Measurements from ENCODE around the gene ARFRP1. TPM values are rescaled to one million over a fixed set of nuclear protein-coding genes. Genes with fewer than 3 reads are reported as not detected.

Gene ARFRP1
- total and polyA plus RNA-seq, 2 of the 13 experiments (the other 11 are each of a cell fraction or from before 2014, with no cell fraction given): 32.0 to 51.1 TPM

DNA sequence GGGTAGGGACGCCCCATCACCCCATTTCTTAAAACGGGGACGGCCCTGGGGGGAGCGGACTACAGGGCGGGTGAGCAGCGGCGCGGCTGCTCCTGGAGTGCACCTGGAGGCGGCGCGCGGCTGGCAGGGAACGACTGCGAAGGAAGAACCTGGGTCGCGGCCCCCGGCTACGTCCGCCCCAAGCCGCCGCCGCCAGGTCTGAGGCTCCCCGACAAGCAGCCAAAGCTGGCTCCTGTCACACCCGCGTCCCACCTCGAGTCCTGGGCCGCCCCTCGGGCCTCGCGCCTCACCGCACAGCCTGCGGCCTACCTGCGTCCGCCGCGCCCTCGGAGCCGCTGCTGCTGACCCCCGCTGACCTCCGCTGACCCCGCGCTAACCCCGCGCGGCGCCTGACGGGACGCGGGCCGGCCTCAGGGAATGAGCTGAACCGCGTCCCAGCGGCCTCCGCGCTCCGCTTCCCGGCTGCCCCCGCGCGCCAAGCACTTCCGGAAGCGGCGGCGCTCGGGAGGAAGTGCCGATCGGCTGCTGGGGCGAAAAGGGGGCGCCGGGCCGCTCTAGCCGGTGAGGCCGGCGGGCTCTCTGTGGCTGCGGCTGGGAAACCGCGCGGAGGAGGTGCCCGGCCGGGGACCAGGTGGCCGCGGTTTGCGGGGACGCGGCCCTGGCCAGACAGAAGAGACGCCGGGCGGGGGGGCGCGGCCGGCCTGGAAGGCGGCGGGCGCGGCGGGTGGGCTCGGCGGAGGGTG lies at the start of gene ARFRP1, which contains the start of gene ZGPAT (continued):
- TF ChIP-seq PRDM15 (CRISPR knock-in tag; IDR thresholded peaks at IDR 0.05) (peak; percentile 66), ZNF644 (CRISPR knock-in tag; IDR thresholded peaks at IDR 0.05; ENCODE audit: low read depth) (0 out of 2 replicates have a peak, but pooled peaks have one; percentile 21), NR3C1 (CRISPR knock-in tag; IDR thresholded peaks at IDR 0.05) (no peak), ZNF292 (CRISPR knock-in tag; IDR thresholded peaks at IDR 0.05; ENCODE audit: borderline replicate concordance, low read depth) (no peak), ZNF556 (CRISPR knock-in tag; IDR thresholded peaks at IDR 0.05; ENCODE audit: borderline replicate concordance) (peak; percentile 88; the same call in 1 of the 2 replicates), ZNF782 (CRISPR knock-in tag; IDR thresholded peaks at IDR 0.05; ENCODE audit: borderline replicate concordance) (peak; percentile 64; the same call in 1 of the 2 replicates), ZNF468 (CRISPR knock-in tag; IDR thresholded peaks at IDR 0.05) (peak; percentile 89), ZNF275 (CRISPR knock-in tag; IDR thresholded peaks at IDR 0.05; ENCODE audit: borderline replicate concordance) (peak; percentile 79), ZNF343 (CRISPR knock-in tag; IDR thresholded peaks at IDR 0.05) (no peak), ZNF607 (CRISPR knock-in tag; IDR thresholded peaks at IDR 0.05; ENCODE audit: borderline replicate concordance) (peak; percentile 93), HMG20A (CRISPR knock-in tag; IDR thresholded peaks at IDR 0.05; ENCODE audit: borderline replicate concordance) (no peak; the same call in 1 of the 2 replicates), FOSL1 (CRISPR knock-in tag; IDR thresholded peaks at IDR 0.05; ENCODE audit: borderline replicate concordance) (peak; percentile 51; the same call in 1 of the 2 replicates), ZNF709 (CRISPR knock-in tag; IDR thresholded peaks at IDR 0.05) (peak; percentile 98)
- TF ChIP-seq, protein P1, sequence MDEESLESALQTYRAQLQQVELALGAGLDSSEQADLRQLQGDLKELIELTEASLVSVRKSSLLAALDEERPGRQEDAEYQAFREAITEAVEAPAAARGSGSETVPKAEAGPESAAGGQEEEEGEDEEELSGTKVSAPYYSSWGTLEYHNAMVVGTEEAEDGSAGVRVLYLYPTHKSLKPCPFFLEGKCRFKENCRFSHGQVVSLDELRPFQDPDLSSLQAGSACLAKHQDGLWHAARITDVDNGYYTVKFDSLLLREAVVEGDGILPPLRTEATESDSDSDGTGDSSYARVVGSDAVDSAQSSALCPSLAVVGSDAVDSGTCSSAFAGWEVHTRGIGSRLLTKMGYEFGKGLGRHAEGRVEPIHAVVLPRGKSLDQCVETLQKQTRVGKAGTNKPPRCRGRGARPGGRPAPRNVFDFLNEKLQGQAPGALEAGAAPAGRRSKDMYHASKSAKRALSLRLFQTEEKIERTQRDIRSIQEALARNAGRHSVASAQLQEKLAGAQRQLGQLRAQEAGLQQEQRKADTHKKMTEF (CRISPR knock-in tag; IDR thresholded peaks at IDR 0.05): peak; percentile 95; the same call in 1 of the 2 replicates
- TF ChIP-seq, protein P2, sequence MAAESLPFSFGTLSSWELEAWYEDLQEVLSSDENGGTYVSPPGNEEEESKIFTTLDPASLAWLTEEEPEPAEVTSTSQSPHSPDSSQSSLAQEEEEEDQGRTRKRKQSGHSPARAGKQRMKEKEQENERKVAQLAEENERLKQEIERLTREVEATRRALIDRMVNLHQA (CRISPR knock-in tag; IDR thresholded peaks at IDR 0.05): no peak
- TF ChIP-seq, protein P3, sequence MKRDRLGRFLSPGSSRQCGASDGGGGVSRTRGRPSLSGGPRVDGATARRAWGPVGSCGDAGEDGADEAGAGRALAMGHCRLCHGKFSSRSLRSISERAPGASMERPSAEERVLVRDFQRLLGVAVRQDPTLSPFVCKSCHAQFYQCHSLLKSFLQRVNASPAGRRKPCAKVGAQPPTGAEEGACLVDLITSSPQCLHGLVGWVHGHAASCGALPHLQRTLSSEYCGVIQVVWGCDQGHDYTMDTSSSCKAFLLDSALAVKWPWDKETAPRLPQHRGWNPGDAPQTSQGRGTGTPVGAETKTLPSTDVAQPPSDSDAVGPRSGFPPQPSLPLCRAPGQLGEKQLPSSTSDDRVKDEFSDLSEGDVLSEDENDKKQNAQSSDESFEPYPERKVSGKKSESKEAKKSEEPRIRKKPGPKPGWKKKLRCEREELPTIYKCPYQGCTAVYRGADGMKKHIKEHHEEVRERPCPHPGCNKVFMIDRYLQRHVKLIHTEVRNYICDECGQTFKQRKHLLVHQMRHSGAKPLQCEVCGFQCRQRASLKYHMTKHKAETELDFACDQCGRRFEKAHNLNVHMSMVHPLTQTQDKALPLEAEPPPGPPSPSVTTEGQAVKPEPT (CRISPR knock-in tag; IDR thresholded peaks at IDR 0.05; ENCODE audit: low read depth): peak; percentile 91; the same call in 1 of the 2 replicates
- TF ChIP-seq, protein P4, sequence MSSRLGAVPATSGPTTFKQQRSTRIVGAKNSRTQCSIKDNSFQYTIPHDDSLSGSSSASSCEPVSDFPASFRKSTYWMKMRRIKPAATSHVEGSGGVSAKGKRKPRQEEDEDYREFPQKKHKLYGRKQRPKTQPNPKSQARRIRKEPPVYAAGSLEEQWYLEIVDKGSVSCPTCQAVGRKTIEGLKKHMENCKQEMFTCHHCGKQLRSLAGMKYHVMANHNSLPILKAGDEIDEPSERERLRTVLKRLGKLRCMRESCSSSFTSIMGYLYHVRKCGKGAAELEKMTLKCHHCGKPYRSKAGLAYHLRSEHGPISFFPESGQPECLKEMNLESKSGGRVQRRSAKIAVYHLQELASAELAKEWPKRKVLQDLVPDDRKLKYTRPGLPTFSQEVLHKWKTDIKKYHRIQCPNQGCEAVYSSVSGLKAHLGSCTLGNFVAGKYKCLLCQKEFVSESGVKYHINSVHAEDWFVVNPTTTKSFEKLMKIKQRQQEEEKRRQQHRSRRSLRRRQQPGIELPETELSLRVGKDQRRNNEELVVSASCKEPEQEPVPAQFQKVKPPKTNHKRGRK (CRISPR knock-in tag; IDR thresholded peaks at IDR 0.05): no peak
